PFSK-1 (cell line): Measurements from ENCODE around the gene UNC13C.

Source experiments
- POLR2AphosphoS5 ChIP-seq: IDR thresholded peaks from 2 replicates; pipeline ENCODE4 v1.6.1; 2012; ENCODE audit warnings: low read depth, mild to moderate bottlenecking, control low read depth, low read length, moderate library complexity
- TAF1 ChIP-seq: IDR thresholded peaks from 2 replicates; pipeline ENCODE4 v1.6.1; 2012; ENCODE audit warnings: low read length, control low read depth, borderline replicate concordance; ENCODE audit not compliant: insufficient read depth
- TF ChIP-seq, protein P1 (sequence below), 2 experiments: IDR thresholded peaks; 2 replicates each; pipeline versions ENCODE4 v1.6.1 to v1.8.0; 2011 to 2012; ENCODE audit warnings: low read depth in 2 of 2, low read length in 2 of 2, control low read depth in 1 of 2, inconsistent platforms in 1 of 2, mild to moderate bottlenecking in 1 of 2, moderate library complexity in 1 of 2; ENCODE audit not compliant: insufficient read depth in 1 of 2

DNA sequence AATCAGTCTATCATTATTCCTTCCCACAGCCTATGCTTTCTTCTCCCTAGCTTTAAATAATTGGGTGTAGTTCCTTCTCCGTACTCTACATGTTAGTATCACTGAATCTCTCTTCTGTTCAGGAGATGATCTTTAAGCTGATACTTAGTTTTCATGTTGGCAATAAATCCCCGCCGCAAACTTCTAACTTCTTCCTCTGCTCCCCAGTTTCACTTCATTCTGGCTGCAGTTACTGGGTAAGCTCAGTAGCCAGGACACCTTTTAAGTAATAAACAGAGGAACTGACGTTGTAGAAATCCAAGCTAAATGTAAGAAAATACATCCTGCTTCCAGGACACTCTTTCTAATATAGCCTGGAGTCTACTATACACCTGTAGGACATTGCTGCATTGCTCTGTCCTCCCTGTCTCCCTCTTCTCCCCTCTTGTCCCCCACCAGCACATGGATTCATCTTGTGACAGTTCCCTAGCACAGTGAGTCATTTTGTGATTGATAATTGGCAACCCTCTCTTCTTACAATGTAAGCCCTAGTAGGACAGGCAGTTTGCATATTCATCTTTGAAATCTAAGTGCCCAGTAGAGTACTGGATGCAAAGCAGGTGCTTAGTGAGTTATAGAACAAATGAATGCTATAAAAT lies 598.2 kb downstream of the UNC13C start:
- TF ChIP-seq POLR2AphosphoS5 (no peak), TAF1 (no peak)
- TF ChIP-seq, protein P1, sequence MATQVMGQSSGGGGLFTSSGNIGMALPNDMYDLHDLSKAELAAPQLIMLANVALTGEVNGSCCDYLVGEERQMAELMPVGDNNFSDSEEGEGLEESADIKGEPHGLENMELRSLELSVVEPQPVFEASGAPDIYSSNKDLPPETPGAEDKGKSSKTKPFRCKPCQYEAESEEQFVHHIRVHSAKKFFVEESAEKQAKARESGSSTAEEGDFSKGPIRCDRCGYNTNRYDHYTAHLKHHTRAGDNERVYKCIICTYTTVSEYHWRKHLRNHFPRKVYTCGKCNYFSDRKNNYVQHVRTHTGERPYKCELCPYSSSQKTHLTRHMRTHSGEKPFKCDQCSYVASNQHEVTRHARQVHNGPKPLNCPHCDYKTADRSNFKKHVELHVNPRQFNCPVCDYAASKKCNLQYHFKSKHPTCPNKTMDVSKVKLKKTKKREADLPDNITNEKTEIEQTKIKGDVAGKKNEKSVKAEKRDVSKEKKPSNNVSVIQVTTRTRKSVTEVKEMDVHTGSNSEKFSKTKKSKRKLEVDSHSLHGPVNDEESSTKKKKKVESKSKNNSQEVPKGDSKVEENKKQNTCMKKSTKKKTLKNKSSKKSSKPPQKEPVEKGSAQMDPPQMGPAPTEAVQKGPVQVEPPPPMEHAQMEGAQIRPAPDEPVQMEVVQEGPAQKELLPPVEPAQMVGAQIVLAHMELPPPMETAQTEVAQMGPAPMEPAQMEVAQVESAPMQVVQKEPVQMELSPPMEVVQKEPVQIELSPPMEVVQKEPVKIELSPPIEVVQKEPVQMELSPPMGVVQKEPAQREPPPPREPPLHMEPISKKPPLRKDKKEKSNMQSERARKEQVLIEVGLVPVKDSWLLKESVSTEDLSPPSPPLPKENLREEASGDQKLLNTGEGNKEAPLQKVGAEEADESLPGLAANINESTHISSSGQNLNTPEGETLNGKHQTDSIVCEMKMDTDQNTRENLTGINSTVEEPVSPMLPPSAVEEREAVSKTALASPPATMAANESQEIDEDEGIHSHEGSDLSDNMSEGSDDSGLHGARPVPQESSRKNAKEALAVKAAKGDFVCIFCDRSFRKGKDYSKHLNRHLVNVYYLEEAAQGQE (IDR thresholded peaks at IDR 0.05; ENCODE audit: insufficient read depth in 1 of 2, low read depth in 2 of 2, low read length in 2 of 2): no peak
